ENCODE results near the gene SMARCC2. TPM values are rescaled to one million over a fixed set of nuclear protein-coding genes. Genes with fewer than 3 reads are reported as not detected.

The SMARCC2 gene
- total RNA-seq, 1 experiment from 2014 or later = 94.8 TPM

- intact Hi-C loops (cut with micrococcal nuclease; ENCODE audit: unreplicated experiment) = no loop called here
- Histone ChIP-seq H3K36me3 (ENCODE audit: control insufficient read depth, insufficient read depth, low read length) (peaks cover 2% of the 10 kb centered on the region), H3K4me1 (no peaks in the 10 kb centered on the region), H3K4me3 (ENCODE audit: low read depth, low read length) (no peak overlapping the region), H3K9me3 (no peaks in the 10 kb centered on the region), H3K27me3 (replicated peaks; ENCODE audit: control insufficient read depth, insufficient read depth, low read length) (no peaks in the 10 kb centered on the region)
- TF ChIP-seq, protein P1, sequence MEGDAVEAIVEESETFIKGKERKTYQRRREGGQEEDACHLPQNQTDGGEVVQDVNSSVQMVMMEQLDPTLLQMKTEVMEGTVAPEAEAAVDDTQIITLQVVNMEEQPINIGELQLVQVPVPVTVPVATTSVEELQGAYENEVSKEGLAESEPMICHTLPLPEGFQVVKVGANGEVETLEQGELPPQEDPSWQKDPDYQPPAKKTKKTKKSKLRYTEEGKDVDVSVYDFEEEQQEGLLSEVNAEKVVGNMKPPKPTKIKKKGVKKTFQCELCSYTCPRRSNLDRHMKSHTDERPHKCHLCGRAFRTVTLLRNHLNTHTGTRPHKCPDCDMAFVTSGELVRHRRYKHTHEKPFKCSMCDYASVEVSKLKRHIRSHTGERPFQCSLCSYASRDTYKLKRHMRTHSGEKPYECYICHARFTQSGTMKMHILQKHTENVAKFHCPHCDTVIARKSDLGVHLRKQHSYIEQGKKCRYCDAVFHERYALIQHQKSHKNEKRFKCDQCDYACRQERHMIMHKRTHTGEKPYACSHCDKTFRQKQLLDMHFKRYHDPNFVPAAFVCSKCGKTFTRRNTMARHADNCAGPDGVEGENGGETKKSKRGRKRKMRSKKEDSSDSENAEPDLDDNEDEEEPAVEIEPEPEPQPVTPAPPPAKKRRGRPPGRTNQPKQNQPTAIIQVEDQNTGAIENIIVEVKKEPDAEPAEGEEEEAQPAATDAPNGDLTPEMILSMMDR (IDR thresholded peaks at IDR 0.05; ENCODE audit: insufficient read depth in 1 of 2, low read depth in 1 of 2, low read length in 1 of 2, severe bottlenecking in 1 of 2, unreplicated experiment in 1 of 2) = no peak
- BruUV-seq (replicated peaks) = no TSS peak
- POLR2A ChIA-PET = no interaction called here
- Mint-ChIP-seq H3K4me1 (ENCODE audit: low read depth, unreplicated experiment) (peaks cover 7% of the 10 kb centered on the region), H3K27ac (ENCODE audit: unreplicated experiment) (no peak overlapping the region), H3K4me3 (ENCODE audit: unreplicated experiment) (no peak overlapping the region), H3K36me3 (ENCODE audit: insufficient read depth, unreplicated experiment) (peaks cover 86% of the 10 kb centered on the region), H3K27me3 (ENCODE audit: insufficient read depth, unreplicated experiment) (no peaks in the 10 kb centered on the region), H3K9me3 (ENCODE audit: unreplicated experiment) (peaks cover 9% of the 10 kb centered on the region)
- DNase-seq = no peak
- CTCF ChIA-PET = interaction anchor here (0.6 to 1.1 kb wide), 2 partner anchors 24 to 102 kb away, joined by 3 read pairs; partner anchors contain the start of genes CNPY2 and SMARCC2
Observed at GRCh38 chr12:56213878-56214277, 24.6 kb upstream of the SMARCC2 start.

DNA sequence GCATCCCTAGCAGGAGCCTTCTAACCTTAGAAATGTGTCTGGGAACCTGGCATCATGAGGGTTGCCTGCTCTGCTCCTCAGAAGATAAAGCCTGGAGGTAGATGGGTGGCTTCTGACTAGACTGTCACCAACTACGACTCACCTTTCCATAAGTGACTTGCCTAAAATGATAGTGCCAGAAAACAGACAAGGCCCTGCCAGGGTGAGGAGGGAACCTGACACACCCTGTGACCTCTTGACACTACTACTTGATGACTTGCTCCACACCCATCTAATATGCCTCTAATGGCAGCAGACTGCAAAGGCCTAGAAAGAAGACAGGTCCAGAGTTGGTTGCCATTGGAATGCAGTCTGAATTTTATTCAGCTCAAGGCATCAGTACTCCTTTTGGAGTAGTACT is 23.1 kb upstream of the SMARCC2 start:
- no peaks in the 10 kb centered on the region for H3K27me3 ChIP-seq (replicated peaks; ENCODE audit: control insufficient read depth, insufficient read depth, low read length)
- intact Hi-C loops (cut with micrococcal nuclease; ENCODE audit: unreplicated experiment) = no loop called here
- TF ChIP-seq, protein P1 (IDR thresholded peaks at IDR 0.05; ENCODE audit: insufficient read depth in 1 of 2, low read depth in 1 of 2, low read length in 1 of 2, severe bottlenecking in 1 of 2, unreplicated experiment in 1 of 2) = no peak
- H3K4me1 ChIP-seq = no peaks in the 10 kb centered on the region
- DNase-seq = no peak
- BruUV-seq (replicated peaks) = no TSS peak
- H3K36me3 ChIP-seq (ENCODE audit: control insufficient read depth, insufficient read depth, low read length) = peaks cover 3% of the 10 kb centered on the region
- ChIA-PET CTCF (no interaction called here), POLR2A (no interaction called here)
- Mint-ChIP-seq H3K4me1 (ENCODE audit: low read depth, unreplicated experiment) (peaks cover 7% of the 10 kb centered on the region), H3K4me3 (ENCODE audit: unreplicated experiment) (no peak overlapping the region), H3K36me3 (ENCODE audit: insufficient read depth, unreplicated experiment) (peaks cover 91% of the 10 kb centered on the region), H3K27ac (ENCODE audit: unreplicated experiment) (no peak overlapping the region), H3K9me3 (ENCODE audit: unreplicated experiment) (peaks cover 9% of the 10 kb centered on the region), H3K27me3 (ENCODE audit: insufficient read depth, unreplicated experiment) (no peaks in the 10 kb centered on the region)
- H3K9me3 ChIP-seq = no peaks in the 10 kb centered on the region
- H3K4me3 ChIP-seq (ENCODE audit: low read depth, low read length) = no peak overlapping the region

GRCh38 chr12:56208006-56208405 is 18.7 kb upstream of the SMARCC2 start:
- no peaks in the 10 kb centered on the region for H3K27me3 Mint-ChIP-seq (ENCODE audit: insufficient read depth, unreplicated experiment)
- no TSS peak for BruUV-seq (replicated peaks)

More at GRCh38 chr12:56208006-56208405, 18.7 kb upstream of the SMARCC2 start:
- ChIA-PET CTCF (interaction anchor here (0.8 kb wide), 1 partner anchor 14 kb away, joined by 3 read pairs; the partner anchor contains the start of gene RNF41), POLR2A (interaction anchor here (0.6 to 0.9 kb wide), 2 partner anchors 14 to 451 kb away, joined by 3 to 10 read pairs; partner anchors contain the start of gene RNF41)
- Mint-ChIP-seq H3K27ac (ENCODE audit: unreplicated experiment) (no peak overlapping the region), H3K9me3 (ENCODE audit: unreplicated experiment) (no peaks in the 10 kb centered on the region), H3K4me1 (ENCODE audit: low read depth, unreplicated experiment) (no peaks in the 10 kb centered on the region), H3K4me3 (ENCODE audit: unreplicated experiment) (no peak overlapping the region), H3K36me3 (ENCODE audit: insufficient read depth, unreplicated experiment) (peaks cover 81% of the 10 kb centered on the region)
- Histone ChIP-seq H3K36me3 (ENCODE audit: control insufficient read depth, insufficient read depth, low read length) (peaks cover 4% of the 10 kb centered on the region), H3K4me3 (ENCODE audit: low read depth, low read length) (no peak overlapping the region), H3K9me3 (no peaks in the 10 kb centered on the region), H3K27me3 (replicated peaks; ENCODE audit: control insufficient read depth, insufficient read depth, low read length) (no peaks in the 10 kb centered on the region), H3K4me1 (no peaks in the 10 kb centered on the region)
- no peak for DNase-seq
- TF ChIP-seq, protein P1 (IDR thresholded peaks at IDR 0.05; ENCODE audit: insufficient read depth in 1 of 2, low read depth in 1 of 2, low read length in 1 of 2, severe bottlenecking in 1 of 2, unreplicated experiment in 1 of 2) = no peak
- intact Hi-C loops (cut with micrococcal nuclease; ENCODE audit: unreplicated experiment) = no loop called here
